HepG2 (cell line): ENCODE measurements around the gene TMEM255B. TPM values are rescaled to one million over a fixed set of nuclear protein-coding genes. Genes with fewer than 3 reads are reported as not detected.

Experiments used
- ARID5B ChIP-seq: IDR thresholded peaks from 2 replicates; pipeline ENCODE4 v1.4.0; 2020; ENCODE audit warnings: mild to moderate bottlenecking, missing genetic modification reagents
- ATF4 ChIP-seq, 2 experiments: fragments of 450-650 bp in 1 of 2; sonication (generic) in 1 of 2; formaldehyde crosslinking; IDR thresholded peaks; 2 replicates each; pipeline versions ENCODE4 v1.5.0 to v1.8.0; 2020 to 2022; ENCODE audit warnings: mild to moderate bottlenecking in 1 of 2, missing genetic modification reagents in 1 of 2
- CEBPB ChIP-seq: IDR thresholded peaks from 2 replicates; pipeline ENCODE4 v1.6.1; 2011; ENCODE audit warnings: low read depth, low read length, improper control_type of control experiment, borderline replicate concordance
- EP300 ChIP-seq, 3 experiments: sonication (generic) in 1 of 3; formaldehyde crosslinking in 1 of 3; IDR thresholded peaks; 2 replicates each; pipeline versions ENCODE4 v1.5.1 to v1.6.1; 2011 to 2020; ENCODE audit warnings: low read depth in 2 of 3, low read length in 2 of 3, borderline replicate concordance in 1 of 3, improper control_type of control experiment in 1 of 3, mild to moderate bottlenecking in 1 of 3, missing genetic modification reagents in 1 of 3, moderate library complexity in 1 of 3
- EZH2 ChIP-seq: conservative IDR thresholded peaks from 2 replicates; pipeline ENCODE4 v1.6.1; 2012; ENCODE audit warnings: mild to moderate bottlenecking, low read depth, low read length, moderate library complexity
- NFE2L2 ChIP-seq: fragments of 150-350 bp; IDR thresholded peaks from 2 replicates; pipeline ENCODE4 v1.6.1; 2014; ENCODE audit warnings: low read length
- SALL1 ChIP-seq: sonication (generic); formaldehyde crosslinking; IDR thresholded peaks from 2 replicates; pipeline ENCODE4 v1.8.0; 2022; ENCODE audit warnings: mild to moderate bottlenecking, missing genetic modification reagents
- TAF1 ChIP-seq: sonication (generic); formaldehyde crosslinking; IDR thresholded peaks from 2 replicates; pipeline ENCODE4 v1.4.0; 2020; ENCODE audit warnings: missing genetic modification reagents
- TEAD3 ChIP-seq: optimal IDR thresholded peaks from 2 replicates; pipeline ENCODE3; 2016; ENCODE audit warnings: borderline replicate concordance
- XRCC5 ChIP-seq: fragments of 200-400 bp; formaldehyde crosslinking; optimal IDR thresholded peaks from 2 replicates; pipeline ENCODE3; 2017; ENCODE audit warnings: mild to moderate bottlenecking, low read length
- ZFY ChIP-seq: sonication (generic); formaldehyde crosslinking; IDR thresholded peaks from 2 replicates; pipeline ENCODE4 v1.4.0; 2020; ENCODE audit warnings: missing genetic modification reagents
- ZGPAT ChIP-seq: IDR thresholded peaks from 2 replicates; pipeline ENCODE4 v1.6.1; 2016; ENCODE audit warnings: mild to moderate bottlenecking
- ZNF263 ChIP-seq: sonication (generic); formaldehyde crosslinking; IDR thresholded peaks from 2 replicates; pipeline ENCODE4 v1.4.0; 2020; ENCODE audit warnings: missing genetic modification reagents
- ZNF556 ChIP-seq: sonication (generic); formaldehyde crosslinking; IDR thresholded peaks from 2 replicates; pipeline ENCODE4 v1.4.0; 2020; ENCODE audit warnings: mild to moderate bottlenecking, missing genetic modification reagents, borderline replicate concordance
- ZNF644 ChIP-seq: IDR thresholded peaks from 2 replicates; pipeline ENCODE4 v1.6.1; 2016; ENCODE audit warnings: low read depth
- ZNF75D ChIP-seq: sonication (generic); formaldehyde crosslinking; IDR thresholded peaks from 2 replicates; pipeline ENCODE4 v1.8.1; 2023; ENCODE audit warnings: missing genetic modification reagents, mild to moderate bottlenecking, borderline replicate concordance
- polyA plus RNA-seq, 8 experiments: library from polyadenylated mRNA; depleted of rRNA in 3 of 8; stranded (reverse) in 7 of 8; unstranded in 1 of 8; fragments of >200 nt; fragmentation: Illumina TruSeq in 4 of 8; extraction: Trizol in 4 of 8; gene quantifications; 2 replicates each; pipeline versions ENCODE4 v1.2.1 to v1.2.3, GENCODE V29; 2011 to 2016; ENCODE audit warnings: low read depth in 4 of 8, missing spikeins in 1 of 8, mixed read lengths in 1 of 8; ENCODE audit not compliant: insufficient read depth in 1 of 8
- total RNA-seq, 5 experiments: library from RNA; depleted of rRNA; stranded (reverse); fragments of >200 nt; fragmentation: Illumina TruSeq; extraction: Trizol; gene quantifications; 2 replicates each; pipeline ENCODE4 v1.2.3, GENCODE V29; 2016; ENCODE audit warnings: low read depth in 1 of 5
- TF ChIP-seq, protein P1 (sequence below): sonication (generic); formaldehyde crosslinking; conservative IDR thresholded peaks from 2 replicates; pipeline ENCODE4 v1.5.0; 2020; ENCODE audit warnings: missing genetic modification reagents
- TF ChIP-seq, protein P2 (sequence below): sonication (generic); formaldehyde crosslinking; IDR thresholded peaks from 2 replicates; pipeline ENCODE4 v1.9.0; 2022; ENCODE audit warnings: missing genetic modification reagents, mild to moderate bottlenecking, borderline replicate concordance

TMEM255B gene
- total and polyA plus RNA-seq, 2 of the 13 experiments (the other 11 are each of a cell fraction or from before 2014, with no cell fraction given) = not detected

GRCh38 chr13:113746143-113746525 lies 12.9 kb upstream of the TMEM255B start (continued):
- TF ChIP-seq ARID5B = peak; percentile 50
- TF ChIP-seq SALL1 (CRISPR knock-in tag) = peak; percentile 55
- TF ChIP-seq CEBPB = peak; percentile 24; the same call in 1 of the 2 replicates
- no peak for TF ChIP-seq ZNF75D
- TF ChIP-seq ZGPAT (CRISPR knock-in tag) = 0 out of 2 replicates have a peak, but pooled peaks have one; percentile 2
- TF ChIP-seq EP300 (IDR thresholded peaks at IDR 0.05; ENCODE audit: low read depth in 2 of 2, low read length in 2 of 2) = 0 out of 4 replicates have a peak, but pooled peaks of 1 of the 2 experiments have one; percentile 16
- TF ChIP-seq EP300 (CRISPR knock-in tag; IDR thresholded peaks at IDR 0.05; ENCODE audit: borderline replicate concordance) = no peak
- peak; percentile 28; the same call in 1 of the 2 replicates for TF ChIP-seq TAF1 (CRISPR knock-in tag)
- TF ChIP-seq ZNF644 = peak; percentile 66; the same call in 1 of the 2 replicates
- TF ChIP-seq XRCC5 = peak; percentile 34
- TF ChIP-seq, protein P1, sequence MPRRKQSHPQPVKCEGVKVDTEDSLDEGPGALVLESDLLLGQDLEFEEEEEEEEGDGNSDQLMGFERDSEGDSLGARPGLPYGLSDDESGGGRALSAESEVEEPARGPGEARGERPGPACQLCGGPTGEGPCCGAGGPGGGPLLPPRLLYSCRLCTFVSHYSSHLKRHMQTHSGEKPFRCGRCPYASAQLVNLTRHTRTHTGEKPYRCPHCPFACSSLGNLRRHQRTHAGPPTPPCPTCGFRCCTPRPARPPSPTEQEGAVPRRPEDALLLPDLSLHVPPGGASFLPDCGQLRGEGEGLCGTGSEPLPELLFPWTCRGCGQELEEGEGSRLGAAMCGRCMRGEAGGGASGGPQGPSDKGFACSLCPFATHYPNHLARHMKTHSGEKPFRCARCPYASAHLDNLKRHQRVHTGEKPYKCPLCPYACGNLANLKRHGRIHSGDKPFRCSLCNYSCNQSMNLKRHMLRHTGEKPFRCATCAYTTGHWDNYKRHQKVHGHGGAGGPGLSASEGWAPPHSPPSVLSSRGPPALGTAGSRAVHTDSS (CRISPR knock-in tag) = no peak
- TF ChIP-seq ZNF263 = 0 out of 2 replicates have a peak, but pooled peaks have one; percentile 26
- peak in 1 of 2 experiments; percentile 82; a peak in 2 of 4 replicates for TF ChIP-seq ATF4 (CRISPR knock-in tag; IDR thresholded peaks at IDR 0.05)
- no peak for TF ChIP-seq ZNF556 (CRISPR knock-in tag)
- TF ChIP-seq ZFY (CRISPR knock-in tag) = peak; percentile 57; the same call in 1 of the 2 replicates
- TF ChIP-seq, protein P2, sequence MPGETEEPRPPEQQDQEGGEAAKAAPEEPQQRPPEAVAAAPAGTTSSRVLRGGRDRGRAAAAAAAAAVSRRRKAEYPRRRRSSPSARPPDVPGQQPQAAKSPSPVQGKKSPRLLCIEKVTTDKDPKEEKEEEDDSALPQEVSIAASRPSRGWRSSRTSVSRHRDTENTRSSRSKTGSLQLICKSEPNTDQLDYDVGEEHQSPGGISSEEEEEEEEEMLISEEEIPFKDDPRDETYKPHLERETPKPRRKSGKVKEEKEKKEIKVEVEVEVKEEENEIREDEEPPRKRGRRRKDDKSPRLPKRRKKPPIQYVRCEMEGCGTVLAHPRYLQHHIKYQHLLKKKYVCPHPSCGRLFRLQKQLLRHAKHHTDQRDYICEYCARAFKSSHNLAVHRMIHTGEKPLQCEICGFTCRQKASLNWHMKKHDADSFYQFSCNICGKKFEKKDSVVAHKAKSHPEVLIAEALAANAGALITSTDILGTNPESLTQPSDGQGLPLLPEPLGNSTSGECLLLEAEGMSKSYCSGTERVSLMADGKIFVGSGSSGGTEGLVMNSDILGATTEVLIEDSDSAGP (CRISPR knock-in tag) = peak; percentile 25; the same call in 1 of the 2 replicates
- TF ChIP-seq EZH2 = no peak
- TF ChIP-seq TEAD3 (CRISPR knock-in tag) = peak; percentile 41
- TF ChIP-seq NFE2L2 = no peak
